HS-27A (cell line): ENCODE measurements around the gene KCNJ10.

Experiments
- DNase-seq: peaks from one replicate; pipeline ENCODE4 v3.0.0-alpha.2; 2012; ENCODE audit warnings: low read depth, missing footprints

KCNJ10 gene

DNA sequence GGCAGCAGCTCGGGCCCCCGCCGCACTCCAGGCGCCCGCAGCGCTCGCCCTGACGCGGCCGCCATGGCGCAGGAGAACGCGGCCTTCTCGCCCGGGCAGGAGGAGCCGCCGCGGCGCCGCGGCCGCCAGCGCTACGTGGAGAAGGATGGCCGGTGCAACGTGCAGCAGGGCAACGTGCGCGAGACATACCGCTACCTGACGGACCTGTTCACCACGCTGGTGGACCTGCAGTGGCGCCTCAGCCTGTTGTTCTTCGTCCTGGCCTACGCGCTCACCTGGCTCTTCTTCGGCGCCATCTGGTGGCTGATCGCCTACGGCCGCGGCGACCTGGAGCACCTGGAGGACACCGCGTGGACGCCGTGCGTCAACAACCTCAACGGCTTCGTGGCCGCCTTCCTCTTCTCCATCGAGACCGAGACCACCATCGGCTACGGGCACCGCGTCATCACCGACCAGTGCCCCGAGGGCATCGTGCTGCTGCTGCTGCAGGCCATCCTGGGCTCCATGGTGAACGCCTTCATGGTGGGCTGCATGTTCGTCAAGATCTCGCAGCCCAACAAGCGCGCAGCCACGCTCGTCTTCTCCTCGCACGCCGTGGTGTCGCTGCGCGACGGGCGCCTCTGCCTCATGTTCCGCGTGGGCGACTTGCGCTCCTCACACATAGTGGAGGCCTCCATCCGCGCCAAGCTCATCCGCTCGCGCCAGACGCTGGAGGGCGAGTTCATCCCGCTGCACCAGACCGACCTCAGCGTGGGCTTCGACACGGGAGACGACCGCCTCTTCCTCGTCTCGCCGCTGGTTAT lies 14.2 kb upstream of the KCNJ10 start:
- DNase-seq: no peak

DNA sequence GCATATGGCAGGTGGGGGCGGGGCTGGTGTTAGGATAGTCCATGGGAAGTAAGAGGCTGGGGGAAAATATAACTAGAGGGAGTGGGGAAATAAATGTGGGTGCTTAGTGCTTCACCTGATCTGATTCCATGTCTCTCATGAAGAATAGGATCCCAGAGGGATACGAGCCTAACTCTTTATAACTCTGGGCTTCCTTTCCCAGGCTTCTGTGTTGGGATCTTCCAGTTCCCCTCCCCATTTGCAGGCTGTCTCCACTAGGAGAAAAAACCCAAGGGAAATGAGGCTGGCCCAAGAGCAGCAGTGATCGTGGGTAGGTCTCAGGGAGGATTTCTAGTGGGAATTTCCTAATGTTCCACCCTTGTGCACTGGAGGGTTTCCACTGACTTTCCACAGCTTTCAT lies 13.0 kb upstream of the KCNJ10 start:
- no peak for DNase-seq

DNA sequence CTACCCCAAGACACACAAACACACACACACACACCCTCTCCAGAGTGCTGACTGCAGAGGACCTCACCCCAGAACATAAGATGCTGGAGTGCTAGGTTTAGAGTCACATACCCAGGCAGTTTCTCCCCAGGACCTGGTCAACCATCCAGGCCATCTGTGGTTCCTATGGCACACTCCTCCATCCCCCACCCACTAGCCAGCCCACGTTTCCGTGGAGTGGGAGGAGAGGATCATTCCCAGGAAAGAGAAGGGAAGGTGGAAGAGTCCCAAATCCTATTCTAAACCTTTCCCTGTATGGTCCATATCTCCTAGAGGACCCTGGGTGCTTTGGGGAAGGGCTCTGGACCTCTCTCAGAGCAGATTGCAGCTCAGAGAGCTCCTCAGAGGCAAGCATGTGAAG lies 12.5 kb upstream of the KCNJ10 start:
- DNase-seq: no peak

DNA sequence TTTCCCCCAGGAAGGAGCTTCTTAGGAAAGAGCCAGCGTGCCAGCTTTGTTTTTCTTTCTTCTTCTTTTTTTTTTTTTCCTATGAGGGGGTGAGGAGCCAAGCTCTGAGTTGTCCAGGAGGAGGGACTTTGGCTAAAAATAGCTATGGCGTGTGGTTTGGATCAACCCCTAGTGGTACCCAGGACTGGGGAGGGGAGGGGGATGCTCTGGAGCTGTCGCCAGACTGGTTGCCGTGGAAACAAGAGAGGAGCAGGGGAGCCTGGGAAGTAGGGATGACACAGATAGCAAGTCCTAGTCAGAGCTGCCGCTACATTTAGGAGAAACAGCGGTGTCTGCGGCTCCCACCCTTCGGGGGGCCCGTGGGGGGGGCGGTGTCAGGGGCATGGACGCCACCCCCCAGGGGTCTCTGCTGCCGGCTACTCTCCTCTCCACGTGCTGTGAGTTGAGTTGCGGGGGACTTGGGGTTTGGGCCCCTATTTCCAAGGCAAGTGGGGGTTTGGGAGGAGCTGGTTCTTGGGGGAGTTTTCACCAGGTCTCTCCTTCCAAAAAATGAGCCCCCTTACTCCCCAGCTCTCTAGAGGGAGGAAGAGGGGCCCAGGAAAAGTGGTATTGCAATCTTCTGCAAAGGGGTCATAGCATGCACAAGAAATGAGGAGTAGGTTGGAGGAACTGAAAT lies 11.4 kb upstream of the KCNJ10 start, which contains the start of gene KCNJ9:
Gene KCNJ9 (plus strand): TSS at position 278 of the 676 bp plus-strand sequence. CDS start 2,493 bp downstream, outside the sequence.
- no peak for DNase-seq

DNA sequence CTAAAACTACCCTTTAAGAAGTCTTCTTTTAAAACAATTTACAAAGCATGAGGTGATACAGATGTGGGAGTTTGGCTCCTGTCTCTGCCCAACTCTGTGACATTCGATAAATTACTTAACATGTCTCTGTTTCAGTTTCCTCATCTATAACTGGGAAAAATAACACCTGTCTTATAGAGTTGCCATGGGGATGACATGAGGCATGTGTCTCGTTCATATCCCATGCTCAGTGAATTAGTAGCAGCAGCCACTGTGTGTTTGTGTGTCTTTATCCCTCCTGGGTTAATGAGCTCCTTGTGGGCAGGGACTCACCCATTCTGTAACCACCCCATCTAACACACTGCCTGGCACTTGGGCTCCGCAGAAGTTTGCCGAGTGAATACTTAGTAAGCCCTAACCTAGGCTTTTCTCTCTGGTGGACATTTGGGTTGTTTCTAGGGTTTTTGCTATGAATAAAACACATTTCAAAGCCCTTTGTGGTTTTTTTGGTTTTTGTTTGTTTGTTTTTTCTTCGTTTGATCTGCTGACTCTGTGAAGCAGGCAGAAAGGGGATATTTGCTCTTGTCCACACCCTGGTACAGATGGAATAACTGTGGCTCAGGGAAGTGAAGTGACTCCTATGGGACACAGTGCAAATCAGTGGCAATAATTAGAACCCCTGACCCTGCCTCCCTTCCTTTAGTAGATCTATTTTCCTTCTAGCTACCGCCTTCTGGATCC lies 10.6 kb upstream of the KCNJ10 start:
- DNase-seq: no peak

DNA sequence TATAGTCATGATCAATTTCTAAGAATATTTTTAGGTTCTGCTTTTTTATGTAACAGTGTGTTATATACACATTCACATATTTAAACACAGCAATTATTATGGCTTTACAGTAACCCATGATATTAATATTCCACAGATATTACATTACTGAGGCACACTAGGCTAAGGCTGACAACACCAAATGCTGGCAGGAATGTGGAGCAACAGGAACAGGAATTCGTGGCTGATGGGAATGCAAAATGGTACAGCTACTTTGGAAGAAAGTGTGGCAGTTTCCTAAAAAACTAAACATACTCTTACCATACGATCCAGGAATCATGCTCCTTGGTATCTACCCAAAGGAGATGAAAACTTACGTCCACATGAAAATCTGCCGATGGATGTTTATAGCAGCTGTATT lies 9.5 kb upstream of the KCNJ10 start:
- DNase-seq: no peak

DNA sequence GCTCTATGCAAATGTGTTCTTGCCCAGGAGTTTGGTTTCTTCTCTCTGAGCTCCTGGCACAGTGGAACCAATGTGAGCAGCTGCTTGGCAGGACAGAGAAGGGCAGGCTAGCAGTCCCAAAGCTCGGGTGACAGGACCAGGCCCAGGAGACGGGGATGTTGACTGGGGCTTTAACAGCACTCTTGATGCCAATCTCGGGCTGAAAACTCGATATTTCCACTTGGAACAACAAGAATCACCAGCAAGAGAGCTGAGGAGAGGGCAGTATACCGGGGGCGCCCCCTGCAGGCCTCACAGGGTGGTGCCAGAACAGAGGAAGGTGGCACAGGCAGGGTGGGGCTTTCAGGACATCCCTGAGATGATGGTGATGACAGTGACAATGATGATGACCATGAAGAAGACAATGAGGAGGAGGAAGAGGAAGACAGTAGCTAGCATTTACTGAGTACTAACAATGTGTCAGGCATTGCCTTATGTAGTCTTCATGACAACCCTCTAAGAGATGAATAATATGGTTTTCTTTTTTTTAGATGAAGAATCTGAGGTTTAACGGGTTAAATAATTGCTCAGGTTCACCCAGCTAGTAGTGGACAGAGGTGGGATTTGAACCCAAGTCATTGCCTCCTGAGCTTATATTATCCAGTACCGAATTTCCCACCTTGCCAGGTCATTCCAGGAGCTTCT lies 8.7 kb upstream of the KCNJ10 start:
- DNase-seq: no peak

DNA sequence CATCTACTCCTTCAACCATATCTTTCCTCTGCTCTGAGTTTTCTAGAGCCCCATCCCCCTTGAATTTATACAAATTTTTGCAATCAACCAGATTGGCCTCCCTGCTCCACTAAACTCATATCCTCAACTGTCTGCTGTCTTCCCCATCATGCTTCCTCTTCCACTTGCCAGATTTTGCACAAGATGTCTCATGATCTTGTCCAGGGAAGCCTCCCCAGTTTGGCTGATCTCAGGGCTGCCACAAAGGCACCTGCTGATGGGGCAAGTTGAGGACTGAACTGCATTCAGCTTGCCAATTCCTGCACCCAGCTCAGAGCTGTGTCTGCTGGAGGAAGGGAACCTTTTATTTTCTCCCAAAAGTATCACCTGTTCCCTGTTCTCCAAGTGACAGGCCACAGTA lies 7.5 kb upstream of the KCNJ10 start:
- no peak for DNase-seq

DNA sequence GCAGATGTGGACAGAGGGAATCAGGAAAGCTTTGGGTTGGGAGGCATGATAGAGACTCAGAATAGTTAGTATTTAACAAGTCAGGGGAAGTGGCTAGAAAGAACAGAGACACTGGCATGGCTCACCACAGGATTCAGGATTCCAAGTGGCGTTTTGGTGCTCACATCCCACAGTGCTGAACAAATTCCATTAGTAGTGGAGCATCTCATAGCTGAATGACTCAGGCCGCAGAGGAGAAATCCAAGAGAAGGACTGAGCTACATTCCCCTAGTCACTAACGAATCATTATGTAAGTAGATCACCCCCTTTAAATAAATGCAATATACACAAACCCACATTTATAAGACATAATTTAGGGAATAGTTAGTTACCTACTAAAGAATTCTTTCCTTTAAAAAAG lies 6.3 kb upstream of the KCNJ10 start:
- DNase-seq: no peak

DNA sequence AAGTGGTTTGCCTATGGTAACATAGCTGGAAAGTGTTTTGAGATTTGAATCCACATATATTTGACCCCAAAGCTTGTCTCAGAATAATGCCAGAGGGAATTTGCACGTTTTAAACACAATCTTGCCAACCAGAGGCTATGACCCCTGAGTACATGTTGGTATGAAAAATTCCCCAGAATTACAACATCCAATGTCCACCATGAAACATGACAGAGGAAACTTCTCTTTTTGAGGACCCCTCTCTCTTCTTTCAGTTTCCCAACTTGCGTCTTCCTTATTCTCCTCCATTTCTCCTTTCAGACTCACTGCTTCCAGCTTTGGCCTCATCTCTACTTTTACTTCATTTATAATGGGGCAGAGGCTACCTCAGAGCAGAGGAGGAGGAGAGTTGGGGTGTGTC lies 5.9 kb upstream of the KCNJ10 start:
- no peak for DNase-seq

DNA sequence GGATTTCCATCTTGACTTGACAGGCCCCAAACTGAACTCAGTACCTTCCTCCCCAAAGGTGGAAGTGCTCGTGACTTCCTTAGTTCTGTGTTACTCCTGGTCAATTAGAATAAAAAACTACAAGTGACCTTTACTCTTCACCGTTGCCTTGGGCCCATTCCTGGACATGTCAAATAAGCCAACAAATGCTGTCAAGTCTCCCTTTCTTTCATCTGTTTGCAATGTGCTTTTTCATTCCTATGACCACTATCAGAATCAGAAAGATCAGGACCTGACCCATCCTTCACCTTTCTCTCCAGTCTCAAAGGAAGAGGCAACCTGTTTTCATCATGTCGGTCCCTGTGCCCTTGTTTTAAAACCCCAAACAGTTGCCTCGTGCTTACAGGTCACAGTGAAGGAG lies 4.9 kb upstream of the KCNJ10 start:
- DNase-seq: no peak

DNA sequence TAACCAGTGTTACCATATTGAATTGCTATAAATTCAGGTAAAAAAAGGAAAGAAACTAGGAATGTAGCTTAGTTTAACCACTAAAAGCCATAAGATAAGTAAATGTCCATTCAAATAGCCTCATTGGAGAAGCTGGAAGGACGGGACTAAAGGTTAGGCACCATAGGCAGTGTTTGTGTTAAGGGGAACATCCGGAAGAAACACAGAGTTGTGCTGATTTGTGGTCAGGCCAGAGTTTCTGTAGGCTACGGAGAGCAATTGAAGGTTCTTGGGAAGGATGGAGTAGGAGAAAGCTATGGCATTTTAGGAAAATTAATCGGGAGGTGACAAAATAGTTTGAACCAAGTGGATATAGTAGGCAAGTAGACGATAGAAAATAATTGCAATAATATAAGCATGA lies 1.3 kb upstream of the KCNJ10 start:
- DNase-seq: no peak

DNA sequence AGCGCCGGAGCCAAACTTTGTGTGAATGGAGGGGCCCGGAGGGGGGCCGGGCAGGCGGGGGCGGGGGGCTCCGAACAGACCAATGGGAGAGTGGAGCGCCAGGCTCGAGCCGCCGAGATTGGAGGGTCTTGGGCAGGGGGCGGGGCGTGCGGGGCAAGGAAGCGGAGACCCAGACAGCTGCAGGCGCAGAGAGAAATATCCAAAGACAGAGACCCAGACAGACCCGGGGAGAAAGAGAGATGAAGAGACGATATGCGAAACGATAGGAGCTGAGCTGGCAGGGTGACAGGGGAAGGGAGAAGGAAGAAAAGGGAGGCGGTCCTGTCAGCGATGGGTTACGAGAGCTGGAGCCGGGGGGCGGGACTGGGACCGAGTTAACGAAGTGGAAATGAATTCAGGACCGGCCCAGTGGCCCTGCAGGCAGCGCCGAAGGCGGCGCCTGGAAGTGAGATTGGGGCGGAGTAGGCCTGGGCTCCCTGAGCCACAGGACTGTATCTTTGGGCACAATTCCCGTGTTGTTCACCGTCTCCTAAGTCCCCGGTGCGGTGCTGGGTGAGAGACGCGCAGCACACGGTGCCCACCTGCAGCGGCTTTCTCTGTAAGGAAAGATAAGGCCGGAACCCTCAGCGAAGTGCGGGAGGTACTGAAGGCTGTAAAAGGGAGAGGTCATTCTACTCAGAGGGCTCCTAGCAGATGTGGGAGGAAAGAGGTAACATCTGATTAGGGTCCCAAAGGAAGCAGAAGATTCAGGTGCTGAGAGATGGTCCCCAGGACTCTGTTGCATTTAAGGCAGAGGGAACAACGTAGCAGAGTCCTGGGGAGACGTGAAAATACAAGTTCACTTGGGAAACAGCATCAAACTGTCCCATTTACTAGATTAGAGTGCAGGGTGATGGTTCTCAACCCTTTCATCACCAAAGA lies 543 bp upstream of the KCNJ10 start:
- DNase-seq: no peak

DNA sequence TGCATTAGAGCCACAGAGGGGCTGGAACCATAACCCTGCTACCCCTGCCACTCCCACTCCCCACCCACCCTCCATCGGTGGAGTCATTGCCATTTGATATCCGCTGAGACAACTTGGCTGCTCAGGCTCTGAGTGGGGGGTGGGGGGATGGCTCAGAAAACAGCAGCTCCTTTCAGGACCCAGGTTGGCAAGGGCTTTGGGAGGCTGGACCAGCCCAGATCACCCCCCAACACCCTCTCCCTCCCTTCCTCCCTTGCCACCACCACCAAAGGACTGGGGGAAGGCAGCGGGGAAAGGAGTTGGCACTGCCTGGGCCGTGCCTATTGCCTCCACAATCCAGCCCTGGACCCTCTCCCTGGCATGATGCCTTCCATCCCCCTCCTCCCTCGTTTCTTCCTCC lies 1.7 kb downstream of the KCNJ10 start:
- no peak for DNase-seq

DNA sequence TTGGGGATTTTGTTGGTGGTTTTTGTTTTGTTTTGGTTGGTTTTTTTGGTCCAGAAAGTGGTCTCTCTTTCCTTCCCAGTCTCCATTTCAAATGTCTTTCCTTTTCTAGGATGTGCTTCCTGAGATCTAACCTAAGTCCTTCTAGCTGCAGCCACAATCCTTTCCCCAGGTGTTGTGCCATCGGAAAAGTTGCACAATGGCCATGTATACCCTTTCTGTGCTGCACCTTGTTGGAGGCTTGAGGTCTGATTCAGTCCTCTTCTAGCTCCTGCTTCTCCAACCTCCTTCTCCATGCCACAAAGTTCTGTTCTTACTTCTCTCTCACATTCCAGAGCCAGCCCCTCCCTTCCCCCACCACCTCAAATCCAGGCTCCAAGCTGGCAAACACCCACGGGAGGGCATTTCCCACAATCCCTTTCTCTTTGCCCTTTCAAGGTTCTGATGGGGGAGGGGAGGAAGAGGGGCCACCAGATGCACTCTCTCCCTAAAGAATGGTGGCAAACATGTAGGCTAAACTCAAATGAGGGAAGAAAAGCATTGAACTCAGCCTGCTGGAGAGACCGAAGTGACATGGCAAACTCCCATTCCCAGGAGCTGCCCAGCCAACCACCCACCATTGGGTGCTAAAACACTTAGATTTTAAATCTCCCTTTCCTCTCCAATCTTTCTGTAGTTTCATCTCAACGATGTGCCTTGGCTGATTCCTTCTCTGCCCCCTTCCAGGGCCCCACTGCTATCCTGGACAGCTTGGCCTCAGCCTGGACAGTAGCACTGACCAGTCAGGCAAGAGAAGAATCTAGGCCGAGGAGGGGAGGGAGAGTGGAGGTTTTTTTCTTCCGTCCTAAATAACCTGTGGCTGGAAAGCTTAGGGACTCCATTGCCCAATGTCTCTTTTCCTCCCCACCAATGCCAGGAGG lies 2.9 kb downstream of the KCNJ10 start:
- DNase-seq: no peak

DNA sequence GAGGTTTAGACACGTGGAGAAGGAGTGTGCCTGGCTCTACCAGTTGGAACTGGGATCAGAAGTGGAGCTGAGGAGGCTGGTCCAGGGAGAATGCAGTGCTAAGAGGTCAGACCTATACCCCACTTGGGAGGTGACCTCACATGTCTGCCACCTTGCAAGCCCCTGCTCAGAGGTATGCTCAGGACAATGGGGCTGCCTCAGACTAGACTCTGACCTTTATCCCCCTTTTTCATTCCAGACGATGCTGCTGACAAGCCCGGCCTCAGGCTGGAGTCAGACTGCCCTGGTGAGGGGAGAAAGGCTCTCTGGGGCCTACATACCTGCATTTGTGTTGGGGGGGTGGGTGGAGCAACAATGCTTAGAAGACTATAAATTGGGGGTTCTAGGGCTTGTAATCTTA lies 5.2 kb downstream of the KCNJ10 start:
- no peak for DNase-seq

DNA sequence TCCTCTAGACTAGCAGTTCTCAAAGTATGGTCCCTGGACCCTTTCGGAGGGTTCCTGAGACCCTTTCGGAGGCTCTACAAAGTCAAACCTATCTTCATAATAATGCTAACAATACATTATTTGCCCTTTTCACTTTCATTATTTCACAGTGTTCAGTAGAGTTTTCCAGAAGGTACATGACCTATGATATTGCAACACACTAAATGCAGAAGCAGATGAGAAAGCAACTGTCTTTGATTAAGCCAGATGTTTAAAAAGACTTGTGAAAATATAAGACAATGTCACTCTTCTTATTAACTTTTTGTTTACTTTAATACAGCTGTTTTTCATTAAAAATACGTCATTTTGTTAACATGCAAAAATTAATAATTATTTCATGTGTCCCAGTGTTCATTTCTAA lies 5.8 kb downstream of the KCNJ10 start:
- no peak for DNase-seq

DNA sequence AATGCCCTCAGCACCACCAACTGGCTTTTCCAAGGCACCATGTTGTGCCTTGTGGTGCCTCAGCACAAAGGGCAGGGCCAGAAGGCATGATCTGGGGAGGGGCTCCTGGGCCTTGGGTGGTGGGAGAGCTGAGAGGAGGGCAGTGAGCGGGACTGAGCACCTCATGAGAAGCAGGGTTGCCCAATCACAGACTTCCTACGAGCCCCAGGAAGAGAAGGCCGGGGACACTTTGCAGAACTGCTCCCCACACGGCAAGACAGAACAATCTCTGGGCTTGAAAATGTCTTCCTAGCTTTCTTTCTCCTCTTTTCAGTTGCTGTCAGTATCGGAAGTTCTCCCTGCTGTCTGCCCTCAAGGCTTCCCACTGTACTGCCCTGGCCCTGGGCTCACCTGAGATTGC lies 6.8 kb downstream of the KCNJ10 start:
- DNase-seq: no peak

DNA sequence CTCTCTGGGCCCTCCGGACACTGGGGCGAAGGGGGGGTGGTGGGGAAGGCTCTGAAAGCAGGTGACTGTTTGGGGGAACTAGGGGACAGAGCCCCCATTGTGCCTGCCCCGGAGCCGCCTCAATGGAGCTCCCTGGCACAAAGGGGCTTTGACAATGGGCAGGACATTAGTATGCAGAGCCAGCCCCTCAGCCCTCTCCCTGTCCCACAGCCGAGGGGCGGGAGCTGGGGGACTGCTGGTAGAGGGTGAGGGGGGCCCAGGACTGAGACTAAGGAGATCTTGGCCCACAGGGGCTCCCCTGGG lies 7.8 kb downstream of the KCNJ10 start:
- no peak for DNase-seq
